Activated naive CD8-positive, alpha-beta T cell treated with anti-CD3 and anti-CD28 coated beads, Interleukin-2, amount 10 ng/mL, durations not matched to agents 7 days and 5 days (primary cell): Measurements from ENCODE around the gene PPM1B. TPM values are rescaled to one million over a fixed set of nuclear protein-coding genes. Genes with fewer than 3 reads are reported as not detected.

Source experiments
- ATAC-seq: fragments of 150-1000 bp; cut with Tn5 transposase; one replicate; pipeline ENCODE4 v1.10.0; 2021; ENCODE audit warnings: low read depth, moderate library complexity
- POLR2A ChIA-PET: fragments of 350-600 bp; sonication (Branson Sonifier 250); formaldehyde crosslinking; loops from one replicate; lab custom pipeline; 2021; ENCODE audit warnings: antibody characterized with exemption; lab: Charles Lee
- DNase-seq: peaks from one replicate; pipeline ENCODE4 v3.0.0; 2021
- H3K27ac Mint-ChIP-seq: one replicate; pipeline ENCODE4 v1.8.0; 2022; ENCODE audit warnings: mild to moderate bottlenecking, mixed read lengths
- H3K27me3 Mint-ChIP-seq: one replicate; pipeline ENCODE4 v1.8.0; 2022; ENCODE audit warnings: mild to moderate bottlenecking, moderate library complexity, mixed read lengths
- H3K36me3 Mint-ChIP-seq: one replicate; pipeline ENCODE4 v1.8.0; 2021; ENCODE audit warnings: mild to moderate bottlenecking, mixed read lengths
- H3K4me1 Mint-ChIP-seq: one replicate; pipeline ENCODE4 v1.8.0; 2021; ENCODE audit warnings: mixed read lengths
- H3K4me3 Mint-ChIP-seq: one replicate; pipeline ENCODE4 v1.8.0; 2022; ENCODE audit warnings: mild to moderate bottlenecking, moderate library complexity, mixed read lengths
- H3K9me3 Mint-ChIP-seq: one replicate; pipeline ENCODE4 v1.8.0; 2021; ENCODE audit warnings: mixed read lengths
- total RNA-seq, 2 experiments: library from RNA; stranded (reverse); gene quantifications; one replicate each; pipeline ENCODE4 v1.2.3, GENCODE V29; 2021

PPM1B gene
- total RNA-seq, 2 experiments from 2014 or later = 59.3 to 60.4 TPM

DNA sequence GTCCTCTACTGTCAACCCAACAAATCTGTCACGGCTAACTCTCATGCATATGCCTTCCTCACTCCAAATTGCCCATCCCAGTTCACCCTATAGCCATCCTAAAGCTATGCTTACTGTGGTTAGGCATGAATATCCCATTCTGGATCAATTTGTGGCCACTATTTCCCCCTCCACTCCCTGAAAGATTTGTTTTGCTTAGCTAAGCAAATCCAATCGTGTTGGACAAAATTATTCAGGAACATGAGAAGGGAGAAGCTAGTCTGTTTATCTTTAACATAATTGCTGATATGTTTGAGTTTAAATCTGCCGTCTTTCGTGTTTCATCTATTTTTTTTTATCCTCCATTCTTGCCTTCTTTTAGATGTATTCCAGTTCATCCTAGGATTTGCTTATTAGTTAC is 43.6 kb downstream of the PPM1B start:
- Mint-ChIP-seq H3K4me1 (no peaks in the 10 kb centered on the region), H3K27me3 (no peaks in the 10 kb centered on the region), H3K27ac (no peak overlapping the region), H3K9me3 (no peaks in the 10 kb centered on the region), H3K4me3 (no peak overlapping the region), H3K36me3 (peaks cover 32% of the 10 kb centered on the region)
- ATAC-seq (no peak), DNase-seq (no peak)
- POLR2A ChIA-PET = no interaction called here

DNA sequence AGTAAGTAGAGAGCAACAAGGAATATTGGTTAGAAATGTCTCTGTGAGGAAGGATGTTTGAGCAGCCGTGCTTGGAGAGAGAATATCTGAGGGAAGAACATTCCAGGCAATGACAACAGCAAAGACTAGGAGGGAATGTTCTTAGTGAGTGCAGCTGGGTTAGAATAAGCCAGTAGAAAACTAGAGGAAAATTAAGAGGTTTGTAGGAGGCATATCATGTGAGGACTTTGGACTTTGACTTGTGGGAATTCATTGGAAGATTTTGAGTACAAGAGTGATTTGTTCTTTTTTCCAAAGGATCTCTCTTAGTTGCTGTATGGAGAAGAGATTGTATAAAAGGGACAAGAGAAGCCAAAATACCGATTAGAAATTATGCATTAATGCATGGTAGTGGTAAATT is 47.2 kb downstream of the PPM1B start:
- ATAC-seq = no peak
- H3K36me3 Mint-ChIP-seq = peaks cover 21% of the 10 kb centered on the region
- H3K27me3 Mint-ChIP-seq = no peaks in the 10 kb centered on the region
- H3K27ac Mint-ChIP-seq = no peak overlapping the region
- DNase-seq = no peak
- POLR2A ChIA-PET = no interaction called here
- no peaks in the 10 kb centered on the region for H3K4me1 Mint-ChIP-seq
- H3K9me3 Mint-ChIP-seq = no peaks in the 10 kb centered on the region
- H3K4me3 Mint-ChIP-seq = no peak overlapping the region

DNA sequence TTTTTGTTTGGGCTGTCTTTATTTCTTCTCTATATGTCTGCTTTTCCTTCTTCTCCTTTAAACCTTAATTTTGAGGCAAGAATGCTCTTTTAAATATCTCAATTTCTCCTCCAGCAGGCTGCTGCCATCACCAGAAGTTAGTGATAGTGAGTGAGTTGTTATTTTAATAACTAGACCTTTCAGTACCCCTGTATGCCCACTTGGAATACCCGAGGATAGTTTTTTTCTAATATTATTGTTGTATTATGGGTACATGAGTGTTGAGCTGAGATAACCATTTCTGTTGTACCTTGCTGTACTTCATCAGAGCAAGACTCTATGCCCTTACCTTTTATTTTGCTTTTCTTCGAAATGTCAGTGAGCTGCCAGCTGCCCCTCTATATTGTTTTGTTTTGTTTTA is 50.1 kb downstream of the PPM1B start:
- H3K36me3 Mint-ChIP-seq = peaks cover 20% of the 10 kb centered on the region
- H3K4me1 Mint-ChIP-seq = no peaks in the 10 kb centered on the region
- DNase-seq (no peak), ATAC-seq (no peak)
- POLR2A ChIA-PET = no interaction called here
- H3K27me3 Mint-ChIP-seq = no peaks in the 10 kb centered on the region
- H3K4me3 Mint-ChIP-seq = no peak overlapping the region
- H3K9me3 Mint-ChIP-seq = no peaks in the 10 kb centered on the region
- H3K27ac Mint-ChIP-seq = no peak overlapping the region

DNA sequence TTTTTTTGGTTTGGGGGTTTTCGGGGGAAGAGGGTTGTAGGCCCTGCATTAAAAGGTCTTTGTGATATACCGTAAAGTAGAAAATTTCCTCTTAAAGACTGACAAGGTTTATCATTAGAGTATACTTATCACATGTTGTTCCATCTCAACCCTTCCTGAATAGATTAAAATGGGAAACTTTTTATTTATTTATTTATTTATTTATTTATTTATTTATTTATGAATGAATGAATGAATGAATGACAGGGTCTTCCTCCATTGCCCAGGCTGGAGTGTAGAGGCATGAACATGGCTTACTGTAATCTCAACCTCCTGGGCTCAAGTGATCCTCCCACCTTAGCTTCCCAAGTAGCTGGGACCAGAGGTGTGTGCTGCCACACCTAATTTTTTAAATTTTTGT is 58.1 kb downstream of the PPM1B start:
- no peak for ATAC-seq
- Mint-ChIP-seq H3K27me3 (no peaks in the 10 kb centered on the region), H3K4me3 (no peak overlapping the region), H3K36me3 (peaks cover 10% of the 10 kb centered on the region), H3K9me3 (no peaks in the 10 kb centered on the region), H3K27ac (no peak overlapping the region), H3K4me1 (peaks cover 5% of the 10 kb centered on the region)
- no peak for DNase-seq
- POLR2A ChIA-PET = no interaction called here

DNA sequence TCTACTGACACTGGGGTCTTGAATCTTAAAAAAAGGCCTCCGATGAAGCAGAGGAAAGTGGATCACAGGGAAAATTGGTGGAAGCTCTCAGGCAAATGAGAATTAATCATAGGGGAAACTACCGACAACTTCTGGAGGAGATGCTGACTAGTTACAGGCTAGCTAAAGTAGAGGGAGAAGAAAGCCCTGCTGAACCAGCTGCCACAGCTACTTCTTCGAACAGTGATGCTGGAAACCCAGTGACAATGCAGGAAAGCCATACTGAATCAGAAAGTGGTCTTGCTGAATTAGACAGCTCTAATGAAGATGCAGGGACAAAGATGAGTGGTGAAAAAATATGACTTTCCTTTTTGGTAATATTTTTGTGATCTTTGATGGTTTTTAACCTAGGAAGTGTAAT is 61.7 kb downstream of the PPM1B start:
- POLR2A ChIA-PET = no interaction called here
- H3K4me3 Mint-ChIP-seq = no peak overlapping the region
- no peaks in the 10 kb centered on the region for H3K9me3 Mint-ChIP-seq
- H3K27ac Mint-ChIP-seq = no peak overlapping the region
- peaks cover 7% of the 10 kb centered on the region for H3K36me3 Mint-ChIP-seq
- ATAC-seq (no peak), DNase-seq (no peak)
- H3K27me3 Mint-ChIP-seq = no peaks in the 10 kb centered on the region
- H3K4me1 Mint-ChIP-seq = peaks cover 8% of the 10 kb centered on the region

DNA sequence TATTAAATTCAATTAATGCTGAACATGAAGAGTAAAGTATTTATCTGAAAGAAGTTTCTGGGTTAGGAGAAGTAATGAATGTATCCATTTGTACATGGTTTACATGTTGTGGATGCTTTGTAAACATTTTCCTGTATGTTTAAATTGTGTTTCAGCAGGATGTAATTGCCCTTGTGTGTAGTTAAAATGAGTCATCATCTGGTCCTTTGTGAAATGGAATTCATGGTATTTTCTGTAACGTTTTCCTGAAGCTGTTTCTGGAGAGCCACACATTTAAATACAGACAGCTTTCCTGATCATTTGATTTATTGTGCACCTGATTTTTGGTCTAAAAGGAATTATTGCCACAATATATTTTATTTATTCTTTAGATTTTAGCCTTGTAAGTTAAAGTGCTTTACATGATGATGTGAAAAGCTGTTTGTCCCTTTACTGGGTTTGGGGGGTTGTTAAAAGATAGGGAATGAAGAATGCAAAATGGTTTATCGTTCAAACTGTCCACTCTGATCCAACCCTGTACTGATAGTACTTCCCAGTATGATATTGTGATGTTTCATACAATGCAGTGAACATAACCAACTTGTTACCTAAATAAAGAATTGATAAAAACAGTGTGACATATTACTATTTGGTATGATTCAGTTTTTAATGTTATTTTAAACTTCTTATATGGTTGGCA is 64.9 kb downstream of the PPM1B start:
- no peak for DNase-seq
- H3K4me3 Mint-ChIP-seq = no peak overlapping the region
- no peak for ATAC-seq
- peaks cover 7% of the 10 kb centered on the region for H3K36me3 Mint-ChIP-seq
- no peak overlapping the region for H3K27ac Mint-ChIP-seq
- POLR2A ChIA-PET = interaction anchor here (0.6 kb wide), 1 partner anchor 36 kb away, joined by 3 read pairs; no protein-coding TSS in a partner anchor
- H3K9me3 Mint-ChIP-seq = no peaks in the 10 kb centered on the region
- no peaks in the 10 kb centered on the region for H3K27me3 Mint-ChIP-seq
- peaks cover 20% of the 10 kb centered on the region for H3K4me1 Mint-ChIP-seq

DNA sequence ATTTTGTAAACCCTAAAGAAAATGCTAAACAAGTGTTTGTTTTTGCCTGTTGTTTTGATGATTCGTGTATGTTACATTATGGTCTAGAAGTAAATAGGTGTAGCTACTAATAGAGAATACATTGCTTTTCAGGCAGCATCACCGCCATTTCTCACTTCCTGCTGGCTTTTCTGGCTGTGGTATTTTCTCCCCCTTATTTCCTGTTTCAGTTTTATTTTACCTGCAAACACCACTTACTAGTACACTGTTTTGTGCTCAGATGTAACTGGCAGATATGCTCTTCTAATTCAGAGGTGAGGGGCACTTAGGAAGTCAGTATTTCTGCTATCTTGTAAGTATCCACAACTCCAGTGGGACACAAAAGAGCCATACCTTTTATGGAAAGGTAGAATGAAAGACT is 68.5 kb downstream of the PPM1B start:
- Mint-ChIP-seq H3K4me1 (peaks cover 18% of the 10 kb centered on the region), H3K4me3 (peak overlapping the region; percentile 61), H3K27me3 (no peaks in the 10 kb centered on the region), H3K9me3 (no peaks in the 10 kb centered on the region), H3K36me3 (peaks cover 4% of the 10 kb centered on the region), H3K27ac (peak overlapping the region; percentile 69)
- DNase-seq (no peak), ATAC-seq (peak; percentile 90)
- POLR2A ChIA-PET = interaction anchor here (1.3 to 1.4 kb wide), 2 partner anchors 66 to 125 kb away, joined by 3 to 6 read pairs; partner anchors contain the start of genes CAMKMT and PREPL

DNA sequence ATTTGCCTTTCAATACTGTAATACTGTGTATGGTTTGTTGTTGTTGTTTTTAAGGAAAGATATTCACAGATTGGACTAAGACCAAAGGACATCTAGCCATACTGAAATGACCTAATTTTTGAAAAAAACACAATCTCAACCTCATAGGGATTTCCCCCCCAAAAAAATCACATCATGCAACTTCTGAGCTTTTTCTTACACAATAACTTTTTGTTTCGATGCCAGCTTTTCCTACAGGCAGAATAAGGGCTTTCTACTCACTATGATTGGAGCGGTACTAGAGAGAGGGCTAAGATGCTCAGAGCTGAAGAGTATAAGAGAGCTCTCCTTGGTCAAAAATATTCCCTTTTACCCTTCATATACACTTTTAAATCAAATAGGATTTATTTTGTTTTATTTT is 74.2 kb downstream of the PPM1B start:
- peaks cover 2% of the 10 kb centered on the region for H3K36me3 Mint-ChIP-seq
- H3K27me3 Mint-ChIP-seq = no peaks in the 10 kb centered on the region
- H3K9me3 Mint-ChIP-seq = no peaks in the 10 kb centered on the region
- POLR2A ChIA-PET = no interaction called here
- DNase-seq (no peak), ATAC-seq (no peak)
- no peak overlapping the region for H3K27ac Mint-ChIP-seq
- H3K4me3 Mint-ChIP-seq = no peak overlapping the region
- H3K4me1 Mint-ChIP-seq = peaks cover 12% of the 10 kb centered on the region

DNA sequence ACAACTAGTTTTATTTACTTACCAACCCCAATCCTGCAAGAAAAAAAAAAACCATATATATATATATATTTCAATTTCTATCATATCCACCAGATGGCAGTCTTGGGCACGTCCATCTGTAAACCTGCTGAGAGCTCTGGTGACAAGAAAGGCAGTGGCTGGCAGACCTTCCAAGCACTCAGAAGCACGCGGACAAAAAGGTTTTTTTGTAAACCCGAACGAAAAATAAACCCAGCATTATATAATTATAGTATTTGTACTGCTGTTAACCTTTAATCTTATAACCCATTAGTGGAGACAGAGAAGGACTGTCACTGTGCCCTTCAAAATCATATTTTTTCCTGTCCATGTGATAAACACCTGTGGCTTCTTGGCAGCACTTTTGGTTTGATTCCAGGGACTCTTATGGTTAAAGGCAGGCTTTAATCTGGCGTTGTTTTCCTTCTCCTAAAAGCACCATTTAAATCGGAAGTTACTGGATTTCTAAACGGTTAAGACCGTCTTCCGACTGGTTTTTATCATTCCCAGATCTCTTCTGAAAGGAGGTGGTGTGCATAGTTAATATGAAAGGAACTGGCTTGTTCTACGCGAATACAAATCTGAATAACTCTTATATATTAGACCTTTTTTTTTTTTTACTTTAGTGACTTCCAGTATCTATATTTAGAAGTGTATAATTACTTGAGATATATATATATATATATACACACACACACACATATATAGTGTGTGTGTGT is 75.6 kb downstream of the PPM1B start:
- H3K4me1 Mint-ChIP-seq = peaks cover 12% of the 10 kb centered on the region
- H3K36me3 Mint-ChIP-seq = peaks cover 2% of the 10 kb centered on the region
- no peaks in the 10 kb centered on the region for H3K27me3 Mint-ChIP-seq
- ATAC-seq = peak; percentile 85
- POLR2A ChIA-PET = interaction anchor here (0.6 kb wide), 1 partner anchor 117 kb away, joined by 3 read pairs; the partner anchor contains the start of genes CAMKMT and PREPL
- no peak for DNase-seq
- H3K4me3 Mint-ChIP-seq = peak overlapping the region; percentile 75
- no peaks in the 10 kb centered on the region for H3K9me3 Mint-ChIP-seq
- peak overlapping the region; percentile 62 for H3K27ac Mint-ChIP-seq

DNA sequence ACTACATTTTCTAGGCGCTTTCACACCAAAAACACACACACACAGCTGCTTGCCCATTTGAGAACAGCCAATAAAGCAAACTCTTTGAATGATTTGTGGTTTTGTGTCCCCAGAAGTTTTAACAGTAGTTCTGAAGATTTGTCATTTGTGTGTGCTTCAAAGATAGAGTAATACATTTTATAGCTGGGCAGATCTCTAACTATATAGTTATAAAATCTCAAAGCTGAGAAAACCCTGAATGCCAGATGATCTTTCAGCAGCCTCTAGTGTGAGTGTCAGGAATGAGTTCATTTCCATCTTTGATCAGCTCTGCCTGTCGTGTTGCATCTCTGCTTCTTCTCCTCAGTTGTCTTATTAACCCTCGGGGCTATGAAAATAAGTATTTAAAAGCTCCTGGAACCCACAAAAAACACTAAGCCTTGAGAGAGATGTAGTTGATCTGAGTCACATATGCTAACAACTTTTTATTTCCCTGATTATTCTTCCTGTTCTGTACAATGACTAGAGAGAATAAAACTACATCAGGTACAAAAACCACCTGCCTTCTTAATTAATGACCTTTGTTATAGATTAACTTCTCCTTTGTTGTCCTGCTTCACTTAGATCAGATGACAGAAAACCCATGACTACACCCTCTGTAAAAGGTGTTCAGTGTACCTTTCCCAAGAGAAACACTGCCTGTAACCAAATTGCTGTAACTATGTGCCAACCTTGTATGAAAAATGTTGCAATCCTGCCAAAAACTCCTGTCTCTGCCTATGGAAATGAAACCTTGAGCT is 76.6 kb downstream of the PPM1B start:
- POLR2A ChIA-PET = no interaction called here
- Mint-ChIP-seq H3K4me3 (no peak overlapping the region), H3K27ac (no peak overlapping the region), H3K9me3 (no peaks in the 10 kb centered on the region), H3K36me3 (no peaks in the 10 kb centered on the region), H3K4me1 (peaks cover 10% of the 10 kb centered on the region), H3K27me3 (no peaks in the 10 kb centered on the region)
- ATAC-seq (no peak), DNase-seq (no peak)

DNA sequence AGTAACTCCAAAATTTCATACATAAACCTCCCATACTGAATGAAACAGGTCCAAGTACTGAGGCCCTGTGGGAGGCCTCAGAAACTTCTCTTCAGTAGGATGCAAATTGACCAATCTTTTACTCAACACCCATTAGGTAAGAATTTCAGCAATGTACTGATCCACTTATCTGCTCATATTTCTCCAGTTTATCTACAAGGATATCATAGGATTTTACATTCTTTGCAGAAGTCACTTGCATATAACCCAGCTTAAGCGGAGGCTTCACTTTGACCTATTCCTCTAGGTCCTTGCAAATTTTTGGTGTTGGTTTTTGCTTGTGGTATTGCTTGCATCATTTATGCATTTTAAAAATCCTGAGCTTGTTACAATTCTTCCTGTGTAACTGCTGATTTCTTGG is 77.8 kb downstream of the PPM1B start:
- H3K4me3 Mint-ChIP-seq = no peak overlapping the region
- peaks cover 10% of the 10 kb centered on the region for H3K4me1 Mint-ChIP-seq
- no peaks in the 10 kb centered on the region for H3K27me3 Mint-ChIP-seq
- ATAC-seq = no peak
- H3K36me3 Mint-ChIP-seq = no peaks in the 10 kb centered on the region
- H3K9me3 Mint-ChIP-seq = no peaks in the 10 kb centered on the region
- no peak overlapping the region for H3K27ac Mint-ChIP-seq
- POLR2A ChIA-PET = no interaction called here
- no peak for DNase-seq

DNA sequence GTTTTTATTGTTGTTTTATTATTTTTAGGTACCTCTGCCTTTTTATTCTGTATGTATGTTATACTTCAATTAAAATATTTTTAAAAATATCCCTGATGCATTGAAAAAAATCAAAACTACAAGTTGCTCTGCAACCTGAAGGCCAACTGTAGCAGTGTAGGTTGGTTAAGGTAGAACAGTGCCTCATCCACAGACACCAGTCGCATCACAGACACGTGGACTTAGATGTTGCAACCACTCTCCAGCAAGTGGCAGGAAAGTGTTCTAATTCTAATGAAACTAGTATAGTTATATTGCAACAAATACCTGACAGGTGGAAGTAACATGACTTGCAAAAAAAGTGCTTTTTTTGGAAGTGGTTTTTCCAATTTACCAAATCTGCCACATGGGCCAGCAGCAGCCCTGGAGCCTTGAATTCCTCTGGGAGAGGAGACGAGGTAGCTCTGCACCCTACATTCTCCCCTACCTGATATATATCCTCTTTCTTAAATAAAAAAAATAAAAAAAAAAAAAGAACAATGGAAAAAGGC is 78.2 kb downstream of the PPM1B start:
- no peak overlapping the region for H3K4me3 Mint-ChIP-seq
- DNase-seq (no peak), ATAC-seq (no peak)
- H3K9me3 Mint-ChIP-seq = no peaks in the 10 kb centered on the region
- no peak overlapping the region for H3K27ac Mint-ChIP-seq
- POLR2A ChIA-PET = no interaction called here
- no peaks in the 10 kb centered on the region for H3K36me3 Mint-ChIP-seq
- H3K4me1 Mint-ChIP-seq = peaks cover 10% of the 10 kb centered on the region
- H3K27me3 Mint-ChIP-seq = no peaks in the 10 kb centered on the region

DNA sequence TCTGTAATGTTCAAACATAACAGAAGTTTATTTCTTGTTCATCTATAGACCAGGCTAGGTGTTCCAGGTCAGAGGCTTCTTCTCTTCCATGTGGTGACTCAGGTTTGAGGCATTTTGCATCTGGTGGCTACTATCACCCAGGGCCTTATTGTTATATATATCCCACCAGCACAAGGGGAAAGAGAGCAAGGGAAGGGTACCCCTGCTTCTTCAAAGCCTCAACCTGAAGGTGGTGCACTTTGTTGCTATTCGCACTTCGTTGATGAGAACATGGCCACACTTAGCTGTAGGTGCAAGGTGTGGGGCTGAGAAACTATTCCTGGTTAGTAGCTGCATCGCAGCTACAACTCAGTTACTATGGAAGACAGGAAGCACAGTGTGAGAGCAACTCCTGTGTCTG is 79.2 kb downstream of the PPM1B start:
- DNase-seq (no peak), ATAC-seq (no peak)
- Mint-ChIP-seq H3K27me3 (peaks cover 3% of the 10 kb centered on the region), H3K9me3 (peaks cover 6% of the 10 kb centered on the region), H3K27ac (no peak overlapping the region), H3K4me3 (no peak overlapping the region), H3K4me1 (peaks cover 10% of the 10 kb centered on the region), H3K36me3 (peaks cover 1% of the 10 kb centered on the region)
- POLR2A ChIA-PET = no interaction called here
